Nephron progenitor cell (in vitro differentiated cells): ENCODE data around the gene PAK4.

ENCODE experiments used
- DNase-seq: peaks from one replicate; pipeline ENCODE4 v3.0.0; 2021
- H3K27ac Mint-ChIP-seq: 2 replicates; pipeline ENCODE4 v1.8.0; 2021; ENCODE audit warnings: mild to moderate bottlenecking, moderate library complexity, mixed read lengths
- H3K27me3 Mint-ChIP-seq: 2 replicates; pipeline ENCODE4 v1.8.0; 2021; ENCODE audit warnings: mild to moderate bottlenecking, low read depth, mixed read lengths; ENCODE audit not compliant: poor library complexity
- H3K36me3 Mint-ChIP-seq: 2 replicates; pipeline ENCODE4 v1.8.0; 2021; ENCODE audit warnings: low read depth, mixed read lengths
- H3K4me1 Mint-ChIP-seq: 2 replicates; pipeline ENCODE4 v1.8.0; 2021; ENCODE audit warnings: mixed read lengths
- H3K4me3 Mint-ChIP-seq: 2 replicates; pipeline ENCODE4 v1.8.0; 2021; ENCODE audit warnings: mild to moderate bottlenecking, moderate library complexity, mixed read lengths
- H3K9me3 Mint-ChIP-seq: 2 replicates; pipeline ENCODE4 v1.8.0; 2021; ENCODE audit warnings: mild to moderate bottlenecking, moderate library complexity, mixed read lengths
- TF ChIP-seq, protein P1 (sequence below): fragments of 200-600 bp; sonication (generic); IDR thresholded peaks from 2 replicates; pipeline ENCODE4 v1.5.0; 2021; ENCODE audit warnings: antibody characterized with exemption

PAK4 gene

DNA sequence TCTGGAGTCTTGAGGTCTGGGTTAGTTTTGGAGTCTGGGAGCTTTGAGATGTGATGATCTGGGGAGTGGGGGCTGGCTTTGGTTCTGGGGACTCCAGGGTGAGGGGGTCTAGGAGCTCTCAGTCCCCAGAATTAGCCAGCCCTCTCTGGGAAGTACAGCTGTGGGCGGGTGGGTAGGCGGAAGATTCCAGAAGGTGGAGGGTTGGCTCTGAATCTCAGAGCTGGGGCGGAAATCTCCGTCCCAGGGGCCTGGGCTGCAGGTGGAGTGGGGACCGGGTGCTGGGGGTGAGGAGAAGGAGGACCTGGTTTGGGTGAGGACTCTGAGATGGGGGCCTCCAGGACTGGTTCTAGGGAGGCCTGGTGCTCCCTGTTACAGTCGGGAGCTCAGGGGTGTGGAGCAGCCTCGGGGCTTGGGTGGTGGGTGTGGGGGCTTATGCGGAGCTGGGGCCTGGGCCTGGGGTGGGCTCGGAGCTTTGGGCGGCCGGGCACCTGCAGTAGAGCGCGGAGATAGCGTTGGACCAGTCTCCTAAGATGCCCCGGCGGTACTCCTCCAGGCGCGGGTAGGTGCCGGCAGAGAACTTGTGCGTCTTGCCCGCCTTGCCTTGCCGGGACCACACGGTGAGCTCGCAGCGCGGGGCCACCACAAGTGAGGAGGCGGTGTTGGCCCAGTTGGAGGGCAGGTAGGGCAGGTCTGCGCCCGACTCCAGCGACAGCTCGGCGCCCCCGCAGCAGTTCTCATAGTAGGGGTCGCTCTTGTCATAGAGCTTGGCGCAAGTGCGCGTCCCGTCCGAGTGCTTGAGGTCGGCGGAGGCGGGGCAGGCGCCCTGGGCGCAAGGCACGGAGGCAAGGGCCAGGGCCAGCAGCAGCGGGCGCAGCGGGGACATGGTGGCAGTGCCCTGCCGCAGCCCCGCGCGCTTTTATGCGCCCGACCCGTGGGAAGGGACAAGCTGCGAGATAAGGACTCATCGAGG lies 78.1 kb downstream of the PAK4 start, which contains the start of gene SYCN:
Gene SYCN (minus strand): TSS at position 892 of the 970 bp plus-strand sequence. CDS start 9 bp downstream, at position 883.
- Mint-ChIP-seq H3K9me3 (no peaks in the 10 kb centered on the region), H3K4me1 (peaks cover 27% of the 10 kb centered on the region), H3K4me3 (no peak within 1 kb of the TSS), H3K36me3 (no peaks in the 10 kb centered on the region), H3K27me3 (peaks cover 44% of the 10 kb centered on the region), H3K27ac (no peak within 1 kb of the TSS)
- TF ChIP-seq, protein P1, sequence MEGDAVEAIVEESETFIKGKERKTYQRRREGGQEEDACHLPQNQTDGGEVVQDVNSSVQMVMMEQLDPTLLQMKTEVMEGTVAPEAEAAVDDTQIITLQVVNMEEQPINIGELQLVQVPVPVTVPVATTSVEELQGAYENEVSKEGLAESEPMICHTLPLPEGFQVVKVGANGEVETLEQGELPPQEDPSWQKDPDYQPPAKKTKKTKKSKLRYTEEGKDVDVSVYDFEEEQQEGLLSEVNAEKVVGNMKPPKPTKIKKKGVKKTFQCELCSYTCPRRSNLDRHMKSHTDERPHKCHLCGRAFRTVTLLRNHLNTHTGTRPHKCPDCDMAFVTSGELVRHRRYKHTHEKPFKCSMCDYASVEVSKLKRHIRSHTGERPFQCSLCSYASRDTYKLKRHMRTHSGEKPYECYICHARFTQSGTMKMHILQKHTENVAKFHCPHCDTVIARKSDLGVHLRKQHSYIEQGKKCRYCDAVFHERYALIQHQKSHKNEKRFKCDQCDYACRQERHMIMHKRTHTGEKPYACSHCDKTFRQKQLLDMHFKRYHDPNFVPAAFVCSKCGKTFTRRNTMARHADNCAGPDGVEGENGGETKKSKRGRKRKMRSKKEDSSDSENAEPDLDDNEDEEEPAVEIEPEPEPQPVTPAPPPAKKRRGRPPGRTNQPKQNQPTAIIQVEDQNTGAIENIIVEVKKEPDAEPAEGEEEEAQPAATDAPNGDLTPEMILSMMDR, result no peak
- no peak for DNase-seq

DNA sequence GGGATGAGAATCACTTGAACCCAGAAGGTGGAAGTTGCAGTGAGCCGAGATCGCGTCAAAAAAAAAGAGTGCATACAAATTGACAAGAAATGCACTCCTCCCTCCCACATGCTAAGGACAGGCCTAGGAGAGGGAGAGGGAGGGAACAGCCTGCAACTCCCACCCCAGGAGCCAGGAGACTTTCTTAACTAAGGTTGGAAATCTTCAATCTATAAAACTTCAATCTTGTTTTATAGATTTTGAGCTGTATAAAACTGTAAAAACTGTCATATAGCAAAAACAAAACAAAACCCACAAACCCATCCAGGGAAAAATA lies 79.8 kb downstream of the PAK4 start:
- Mint-ChIP-seq H3K4me1 (peaks cover 15% of the 10 kb centered on the region), H3K27me3 (peaks cover 49% of the 10 kb centered on the region), H3K27ac (no peak overlapping the region), H3K4me3 (no peak overlapping the region), H3K9me3 (no peaks in the 10 kb centered on the region), H3K36me3 (no peaks in the 10 kb centered on the region)
- TF ChIP-seq, protein P1, result no peak
- DNase-seq, result no peak

DNA sequence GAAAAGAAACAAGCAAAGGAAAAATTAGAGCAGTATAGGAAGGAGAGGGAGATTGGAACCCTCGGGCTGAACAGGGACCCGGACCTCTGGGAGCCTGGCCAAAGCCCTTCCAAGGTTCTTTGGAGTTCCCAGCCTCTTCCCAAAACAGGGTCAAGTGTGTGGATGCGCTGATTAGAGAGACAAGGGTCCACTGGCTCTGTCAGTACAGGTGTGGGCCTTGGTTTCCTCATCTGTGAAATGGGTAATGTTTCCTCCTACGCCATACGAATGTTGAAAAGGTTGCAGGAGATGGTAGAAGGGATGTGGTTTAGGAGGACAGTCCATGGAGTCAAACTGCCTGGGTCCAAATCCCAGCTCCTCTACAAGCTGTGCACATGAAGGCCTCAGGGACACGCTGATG lies 80.5 kb downstream of the PAK4 start:
- H3K36me3 Mint-ChIP-seq, result no peaks in the 10 kb centered on the region
- no peak for DNase-seq
- no peak overlapping the region for H3K4me3 Mint-ChIP-seq
- peaks cover 45% of the 10 kb centered on the region for H3K27me3 Mint-ChIP-seq
- H3K4me1 Mint-ChIP-seq, result peaks cover 8% of the 10 kb centered on the region
- H3K27ac Mint-ChIP-seq, result no peak overlapping the region
- H3K9me3 Mint-ChIP-seq, result no peaks in the 10 kb centered on the region
- TF ChIP-seq, protein P1, result no peak

DNA sequence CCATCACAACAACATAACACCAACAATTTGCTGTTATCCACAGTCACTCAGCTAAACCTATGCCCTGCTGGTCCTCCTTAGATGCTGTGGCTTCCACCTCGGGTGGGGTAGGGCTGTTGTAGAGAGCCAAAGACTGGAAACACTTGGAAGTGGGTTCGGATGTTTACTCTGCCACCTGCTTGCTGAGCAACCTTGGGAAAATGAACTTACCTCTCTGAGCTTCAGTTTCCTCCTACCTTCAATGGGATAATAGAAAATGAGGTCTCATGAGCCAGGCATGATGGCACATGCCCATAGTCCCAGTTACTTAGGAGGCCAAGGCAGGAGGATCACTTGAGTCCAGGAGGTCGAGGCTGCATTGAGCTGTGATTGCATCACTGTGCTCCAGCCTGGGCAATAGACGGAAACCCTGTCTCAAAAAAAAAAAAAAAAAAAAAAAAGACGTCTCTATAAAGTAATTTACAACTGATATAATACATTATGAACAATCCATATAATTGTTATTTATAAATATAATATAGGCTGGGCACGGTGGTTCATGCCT lies 81.8 kb downstream of the PAK4 start:
- Mint-ChIP-seq H3K4me1 (no peaks in the 10 kb centered on the region), H3K9me3 (no peaks in the 10 kb centered on the region), H3K27me3 (peaks cover 47% of the 10 kb centered on the region), H3K27ac (no peak overlapping the region), H3K4me3 (no peak overlapping the region), H3K36me3 (no peaks in the 10 kb centered on the region)
- no peak for DNase-seq
- TF ChIP-seq, protein P1, result no peak

DNA sequence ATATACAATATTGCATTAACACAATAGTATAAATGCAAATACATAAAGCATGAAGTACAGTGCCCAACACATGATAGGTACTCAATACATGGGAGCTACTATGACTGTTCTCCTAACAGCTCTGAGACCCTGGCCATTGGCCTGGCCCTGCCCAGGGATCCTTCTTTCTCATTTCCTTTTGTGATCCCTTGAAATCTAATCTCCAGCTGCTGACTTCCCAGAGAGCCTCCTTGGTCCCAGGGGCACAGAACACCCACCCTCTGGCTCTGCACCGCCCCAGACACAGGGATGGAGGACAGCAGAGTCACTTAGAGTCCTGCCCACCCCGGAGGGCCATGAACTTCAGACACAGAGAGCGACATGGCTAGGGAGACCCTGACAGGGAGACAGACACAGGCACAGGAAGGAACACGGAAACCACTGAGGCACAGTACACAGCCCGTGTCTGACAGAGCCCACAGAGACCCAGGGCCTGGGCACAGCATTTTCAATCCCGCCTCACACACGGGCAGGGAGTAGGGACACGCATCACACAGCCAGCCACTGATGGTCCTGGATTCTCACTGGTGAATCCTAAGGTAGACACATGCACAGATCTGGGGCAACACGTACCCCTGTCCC lies 82.7 kb downstream of the PAK4 start:
- H3K36me3 Mint-ChIP-seq, result no peaks in the 10 kb centered on the region
- peaks cover 51% of the 10 kb centered on the region for H3K27me3 Mint-ChIP-seq
- DNase-seq, result no peak
- TF ChIP-seq, protein P1, result no peak
- H3K4me3 Mint-ChIP-seq, result no peak overlapping the region
- H3K9me3 Mint-ChIP-seq, result no peaks in the 10 kb centered on the region
- H3K4me1 Mint-ChIP-seq, result no peaks in the 10 kb centered on the region
- no peak overlapping the region for H3K27ac Mint-ChIP-seq
